Neural cell (in vitro differentiated cells): Measurements from ENCODE around the gene ADARB2. TPM values are rescaled to one million over a fixed set of nuclear protein-coding genes. Genes with fewer than 3 reads are reported as not detected.

Experiments
- H2AFZ ChIP-seq: fragments of 200-600, 300-800 bp; sonication (generic), shearing (Covaris generic); 2 replicates; pipeline ENCODE4 v1.6.0; 2014; ENCODE audit warnings: low read depth, mild to moderate bottlenecking, antibody characterized with exemption, low read length, moderate library complexity
- H3F3A ChIP-seq: fragments of 200-600 bp; shearing (Covaris generic); 2 replicates; pipeline ENCODE4 v1.6.1; 2016; ENCODE audit warnings: mild to moderate bottlenecking, moderate library complexity, mixed read lengths, antibody characterized with exemption, low read length; ENCODE audit not compliant: insufficient read depth, poor library complexity, severe bottlenecking
- H3K27ac ChIP-seq: fragments of 200-600, 300-800 bp; sonication (generic), shearing (Covaris generic); 2 replicates; pipeline ENCODE4 v1.5.1; 2014; ENCODE audit warnings: mild to moderate bottlenecking, low read length, moderate library complexity
- H3K27me3 ChIP-seq: fragments of 300-800, 200-600 bp; sonication (generic), shearing (Covaris generic); 2 replicates; pipeline ENCODE4 v1.6.0; 2014; ENCODE audit warnings: mild to moderate bottlenecking, low read depth, low read length, moderate library complexity; ENCODE audit not compliant: insufficient read depth
- H3K36me3 ChIP-seq: fragments of 300-800, 200-600 bp; sonication (generic), shearing (Covaris generic); 2 replicates; pipeline ENCODE4 v1.5.1; 2014; ENCODE audit warnings: mild to moderate bottlenecking, antibody characterized with exemption, low read length, moderate library complexity; ENCODE audit not compliant: insufficient read depth
- H3K4me2 ChIP-seq: fragments of 300-800, 200-600 bp; sonication (generic), shearing (Covaris generic); 2 replicates; pipeline ENCODE4 v1.6.0; 2014; ENCODE audit warnings: mild to moderate bottlenecking, low read length
- H3K4me3 ChIP-seq: fragments of 300-800, 200-600 bp; sonication (generic), shearing (Covaris generic); 2 replicates; pipeline ENCODE4 v1.5.1; 2014; ENCODE audit warnings: mild to moderate bottlenecking, low read length, moderate library complexity
- H3K79me2 ChIP-seq: fragments of 200-600 bp; shearing (Covaris generic); replicated peaks from 2 replicates; pipeline ENCODE4 v1.6.0; 2014; ENCODE audit warnings: mild to moderate bottlenecking, low read length, moderate library complexity; ENCODE audit not compliant: insufficient read depth
- H3K9ac ChIP-seq: fragments of 300-800, 200-600 bp; sonication (generic), shearing (Covaris generic); 2 replicates; pipeline ENCODE4 v1.6.1; 2016; ENCODE audit warnings: mild to moderate bottlenecking, low read length, mixed read lengths
- H3K9me2 ChIP-seq: fragments of 200-600 bp; shearing (Covaris generic); 2 replicates; pipeline ENCODE4 v1.6.1; 2016; ENCODE audit warnings: mild to moderate bottlenecking, low read length, mixed read lengths; ENCODE audit not compliant: insufficient read depth
- H3K9me3 ChIP-seq: fragments of 200-600, 300-800 bp; sonication (generic), shearing (Covaris generic); 2 replicates; pipeline ENCODE4 v1.6.1; 2016; ENCODE audit warnings: mild to moderate bottlenecking, mixed run types, low read length, moderate library complexity, mixed read lengths
- H4K20me1 ChIP-seq: fragments of 200-600 bp; shearing (Covaris generic); 2 replicates; pipeline ENCODE4 v1.6.1; 2016; ENCODE audit warnings: mild to moderate bottlenecking, mixed run types; ENCODE audit not compliant: insufficient read depth
- CTCF ChIP-seq: fragments of 450-650 bp; IDR thresholded peaks from 2 replicates; pipeline ENCODE4 v1.5.1; 2014; ENCODE audit warnings: antibody characterized with exemption, mild to moderate bottlenecking, moderate library complexity; ENCODE audit not compliant: poor library complexity, severe bottlenecking
- EP300 ChIP-seq: fragments of 450-650 bp; conservative IDR thresholded peaks from 2 replicates; pipeline ENCODE4 v1.6.1; 2014; ENCODE audit warnings: antibody characterized with exemption, mild to moderate bottlenecking, moderate library complexity; ENCODE audit not compliant: poor library complexity, severe bottlenecking
- EZH2 ChIP-seq: fragments of 200-600, 300-800 bp; shearing (Covaris generic), sonication (generic); IDR thresholded peaks from 2 replicates; pipeline ENCODE4 v1.6.1; 2014; ENCODE audit warnings: antibody characterized with exemption, low read length, borderline replicate concordance, mild to moderate bottlenecking; ENCODE audit not compliant: insufficient read depth, poor library complexity, severe bottlenecking
- MXI1 ChIP-seq: fragments of 450-650 bp; conservative IDR thresholded peaks from 2 replicates; pipeline ENCODE4 v1.6.1; 2014; ENCODE audit warnings: antibody characterized with exemption, mild to moderate bottlenecking; ENCODE audit not compliant: poor library complexity, severe bottlenecking
- POLR2AphosphoS5 ChIP-seq: IDR thresholded peaks from 2 replicates; pipeline ENCODE4 v1.6.1; 2012
- RAD21 ChIP-seq: fragments of 450-650 bp; conservative IDR thresholded peaks from 2 replicates; pipeline ENCODE4 v1.6.1; 2014; ENCODE audit warnings: antibody characterized with exemption, mild to moderate bottlenecking, moderate library complexity
- SMC3 ChIP-seq: fragments of 450-650 bp; conservative IDR thresholded peaks from 2 replicates; pipeline ENCODE4 v1.6.1; 2014; ENCODE audit warnings: antibody characterized with exemption, mild to moderate bottlenecking, moderate library complexity; ENCODE audit not compliant: poor library complexity
- TAF1 ChIP-seq: IDR thresholded peaks from 2 replicates; pipeline ENCODE4 v1.6.1; 2012; ENCODE audit warnings: low read depth
- polyA plus RNA-seq: library from polyadenylated mRNA; depleted of rRNA; stranded (reverse); fragments of >200 nt; gene quantifications from 2 replicates; pipeline ENCODE4 v1.2.3, GENCODE V29; 2014
- TF ChIP-seq, protein P1 (sequence below): IDR thresholded peaks from 2 replicates; pipeline ENCODE4 v1.6.1; 2012; ENCODE audit warnings: borderline replicate concordance

ADARB2 gene
- polyA plus RNA-seq, 1 donor from 2014 or later = 3.6 TPM

DNA sequence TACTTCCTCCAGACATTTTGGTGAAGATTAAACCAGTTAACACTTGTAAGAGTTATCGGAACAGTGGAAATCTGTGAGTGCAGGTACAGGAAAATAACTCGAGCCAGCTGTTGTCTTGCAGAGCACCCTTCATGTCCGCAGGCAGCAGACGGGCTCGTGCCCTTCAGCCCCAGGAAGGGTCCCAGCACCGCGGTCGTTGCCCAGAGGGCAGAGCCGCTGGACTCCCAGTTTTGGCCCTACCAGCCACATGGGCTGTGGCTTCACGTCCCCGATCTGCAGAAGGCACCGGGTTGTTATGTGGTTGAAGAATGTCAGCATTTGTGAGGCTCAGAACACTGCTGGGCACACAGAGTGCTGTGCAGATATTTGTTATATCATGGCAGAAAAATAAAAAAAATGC is 7.2 kb upstream of the ADARB2 start:
- no peak overlapping the region for H3K4me3 ChIP-seq
- H3K4me2 ChIP-seq = no peak overlapping the region
- H3K9me2 ChIP-seq = no peaks in the 10 kb centered on the region
- no peaks in the 10 kb centered on the region for H4K20me1 ChIP-seq
- TF ChIP-seq RAD21 (no peak), MXI1 (no peak), EP300 (no peak), TAF1 (no peak), SMC3 (no peak), POLR2AphosphoS5 (no peak), EZH2 (no peak), CTCF (no peak)
- TF ChIP-seq, protein P1, sequence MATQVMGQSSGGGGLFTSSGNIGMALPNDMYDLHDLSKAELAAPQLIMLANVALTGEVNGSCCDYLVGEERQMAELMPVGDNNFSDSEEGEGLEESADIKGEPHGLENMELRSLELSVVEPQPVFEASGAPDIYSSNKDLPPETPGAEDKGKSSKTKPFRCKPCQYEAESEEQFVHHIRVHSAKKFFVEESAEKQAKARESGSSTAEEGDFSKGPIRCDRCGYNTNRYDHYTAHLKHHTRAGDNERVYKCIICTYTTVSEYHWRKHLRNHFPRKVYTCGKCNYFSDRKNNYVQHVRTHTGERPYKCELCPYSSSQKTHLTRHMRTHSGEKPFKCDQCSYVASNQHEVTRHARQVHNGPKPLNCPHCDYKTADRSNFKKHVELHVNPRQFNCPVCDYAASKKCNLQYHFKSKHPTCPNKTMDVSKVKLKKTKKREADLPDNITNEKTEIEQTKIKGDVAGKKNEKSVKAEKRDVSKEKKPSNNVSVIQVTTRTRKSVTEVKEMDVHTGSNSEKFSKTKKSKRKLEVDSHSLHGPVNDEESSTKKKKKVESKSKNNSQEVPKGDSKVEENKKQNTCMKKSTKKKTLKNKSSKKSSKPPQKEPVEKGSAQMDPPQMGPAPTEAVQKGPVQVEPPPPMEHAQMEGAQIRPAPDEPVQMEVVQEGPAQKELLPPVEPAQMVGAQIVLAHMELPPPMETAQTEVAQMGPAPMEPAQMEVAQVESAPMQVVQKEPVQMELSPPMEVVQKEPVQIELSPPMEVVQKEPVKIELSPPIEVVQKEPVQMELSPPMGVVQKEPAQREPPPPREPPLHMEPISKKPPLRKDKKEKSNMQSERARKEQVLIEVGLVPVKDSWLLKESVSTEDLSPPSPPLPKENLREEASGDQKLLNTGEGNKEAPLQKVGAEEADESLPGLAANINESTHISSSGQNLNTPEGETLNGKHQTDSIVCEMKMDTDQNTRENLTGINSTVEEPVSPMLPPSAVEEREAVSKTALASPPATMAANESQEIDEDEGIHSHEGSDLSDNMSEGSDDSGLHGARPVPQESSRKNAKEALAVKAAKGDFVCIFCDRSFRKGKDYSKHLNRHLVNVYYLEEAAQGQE = no peak
- H2AFZ ChIP-seq = no peak overlapping the region
- no peak overlapping the region for H3K27ac ChIP-seq
- no peak overlapping the region for H3K9ac ChIP-seq
- peaks cover 3% of the 10 kb centered on the region for H3K9me3 ChIP-seq
- H3F3A ChIP-seq = no peaks in the 10 kb centered on the region
- H3K79me2 ChIP-seq = no peaks in the 10 kb centered on the region
- peaks cover under 1% of the 10 kb centered on the region for H3K27me3 ChIP-seq
- no peaks in the 10 kb centered on the region for H3K36me3 ChIP-seq

- peaks cover 5% of the 10 kb centered on the region for H3K27me3 ChIP-seq
- H3F3A ChIP-seq = no peaks in the 10 kb centered on the region
- TF ChIP-seq POLR2AphosphoS5 (no peak), RAD21 (no peak), SMC3 (no peak), EZH2 (no peak), MXI1 (no peak), TAF1 (no peak)
- TF ChIP-seq, protein P1 = no peak
- H3K36me3 ChIP-seq = no peaks in the 10 kb centered on the region
- H3K9ac ChIP-seq = no peak overlapping the region
- H3K9me3 ChIP-seq = no peaks in the 10 kb centered on the region
- H2AFZ ChIP-seq = no peak overlapping the region
- H3K4me3 ChIP-seq = no peak overlapping the region
- no peak overlapping the region for H3K4me2 ChIP-seq
- H4K20me1 ChIP-seq = no peaks in the 10 kb centered on the region
- no peaks in the 10 kb centered on the region for H3K9me2 ChIP-seq
- H3K27ac ChIP-seq = no peak overlapping the region
- H3K79me2 ChIP-seq = no peaks in the 10 kb centered on the region
Observed at GRCh38 chr10:1743141-1743540, 5.8 kb upstream of the ADARB2 start.
